Kidney glomerular epithelial cell (primary cell): ENCODE measurements around the gene GFOD1.
"Not testable (repeated sequence)": the region's sequence is repeated elsewhere in the genome, so short reads cannot be mapped to it uniquely, and the experiment has no call there.

Experiments used
- DNase-seq: peaks from one replicate; lab custom pipeline; 2025; lab: John Stamatoyannopoulos, UW

The GFOD1 gene

GRCh38 chr6:13511913-13512717 lies 24.7 kb upstream of the GFOD1 start:
- no peak for DNase-seq

- DNase-seq: not testable (repeated sequence)
Observed at GRCh38 chr6:13511141-13511571, 23.8 kb upstream of the GFOD1 start.

GRCh38 chr6:13510433-13510832 lies 23.0 kb upstream of the GFOD1 start:
- DNase-seq: not testable (repeated sequence)

GRCh38 chr6:13508711-13509705 lies 21.6 kb upstream of the GFOD1 start:
- no peak for DNase-seq

- DNase-seq: no peak
Observed at GRCh38 chr6:13507306-13507860, 20.0 kb upstream of the GFOD1 start.

- DNase-seq: no peak
Observed at GRCh38 chr6:13505345-13505734, 17.9 kb upstream of the GFOD1 start.

GRCh38 chr6:13504611-13505344 lies 17.4 kb upstream of the GFOD1 start:
- DNase-seq: no peak

- no peak for DNase-seq
Observed at GRCh38 chr6:13500915-13501314, 13.5 kb upstream of the GFOD1 start.

- no peak for DNase-seq
Observed at GRCh38 chr6:13500264-13500663, 12.9 kb upstream of the GFOD1 start.

GRCh38 chr6:13496513-13497190 lies 9.3 kb upstream of the GFOD1 start:
- DNase-seq: peak; percentile 19

- no peak for DNase-seq
Observed at GRCh38 chr6:13495818-13496217, 8.4 kb upstream of the GFOD1 start.

- no peak for DNase-seq
Observed at GRCh38 chr6:13495112-13495776, 7.8 kb upstream of the GFOD1 start.

- no peak for DNase-seq
Observed at GRCh38 chr6:13494137-13494536, 6.7 kb upstream of the GFOD1 start.

- DNase-seq: no peak
Observed at GRCh38 chr6:13493147-13493546, 5.7 kb upstream of the GFOD1 start.

GRCh38 chr6:13492357-13492756 lies 5.0 kb upstream of the GFOD1 start:
- DNase-seq: no peak

GRCh38 chr6:13491538-13491937 lies 4.1 kb upstream of the GFOD1 start:
- no peak for DNase-seq

- no peak for DNase-seq
Observed at GRCh38 chr6:13490402-13490801, 3.0 kb upstream of the GFOD1 start.

GRCh38 chr6:13488896-13489237 lies 1.5 kb upstream of the GFOD1 start:
- DNase-seq: no peak

- DNase-seq: no peak
Observed at GRCh38 chr6:13488015-13488895, 855 bp upstream of the GFOD1 start.

- DNase-seq: no peak
Observed at GRCh38 chr6:13486679-13487121, 700 bp downstream of the GFOD1 start.
